Body of pancreas (tissue), 4 donors: ENCODE results near the gene ASPDH. TPM values are rescaled to one million over a fixed set of nuclear protein-coding genes. Genes with fewer than 3 reads are reported as not detected.

ENCODE experiments used
- ATAC-seq: fragments of 150-250 bp; one replicate; pipeline ENCODE4 v1.9.1; 2016
- DNase-seq, 4 donors: peaks; one replicate each; pipeline ENCODE4 v3.0.0-alpha.2; 2019
- H3K27ac ChIP-seq, 4 donors: fragments of 200-600 bp; sonication (generic); 1 replicate in 3 of 4; 2 replicates in 1 of 4; pipeline versions ENCODE4 v1.5.1 to v1.6.1; 2016 to 2019; ENCODE audit warnings: mild to moderate bottlenecking in 1 of 4, mixed read lengths in 1 of 4, moderate library complexity in 1 of 4
- H3K27me3 ChIP-seq, 2 donors: fragments of 200-600 bp; sonication (generic); one replicate each; pipeline ENCODE4 v1.6.0; 2016; ENCODE audit warnings: mild to moderate bottlenecking in 1 of 2
- H3K36me3 ChIP-seq, 2 donors: fragments of 200-600 bp; sonication (generic); replicated peaks in 1 of 2; 2 replicates each; pipeline ENCODE4 v1.5.1; 2016; ENCODE audit warnings: low read depth in 2 of 2; ENCODE audit not compliant: insufficient read depth in 1 of 2
- H3K4me1 ChIP-seq: fragments of 200-600 bp; sonication (generic); one replicate; pipeline ENCODE4 v1.6.0; 2016
- H3K4me3 ChIP-seq, 2 donors: fragments of 200-600 bp; sonication (generic); 1 replicate in 1 of 2; 2 replicates in 1 of 2; pipeline ENCODE4 v1.5.1; 2016 to 2019
- H3K9me3 ChIP-seq, 3 donors: fragments of 200-600 bp; sonication (generic); 1 replicate in 2 of 3; 2 replicates in 1 of 3; pipeline ENCODE4 v1.5.1; 2016
- POLR2A ChIP-seq, 3 donors: fragments of 450-650 bp; IDR thresholded peaks; one replicate each; pipeline ENCODE4 v1.6.1; 2016; ENCODE audit warnings: antibody characterized with exemption in 3 of 3, mild to moderate bottlenecking in 2 of 3
- WGBS, 2 donors: methylation state at CpG; one replicate each; pipeline ENCODE4 v1.1.5; 2017; 5-methylcytosine and 5-hydroxymethylcytosine counted together
- intact Hi-C: fragments of 100-400 bp; cut with DNase I; formaldehyde crosslinking; loops from one replicate; pipeline ENCODE4 v1.15.1; 2023
- total RNA-seq, 2 donors: library from RNA; depleted of rRNA; stranded (reverse); fragments of >200 nt; gene quantifications; one replicate each; pipeline ENCODE4 v1.1.0, GENCODE V29; 2016
- TF ChIP-seq, protein P1 (sequence below), 7 experiments: fragments of 450-650 bp in 4 of 7; fragments of 200-600 bp in 3 of 7; sonication (generic) in 3 of 7; IDR thresholded peaks; one replicate each; pipeline ENCODE4 v1.5.1; 2016 to 2019; ENCODE audit warnings: antibody characterized with exemption in 7 of 7

The ASPDH gene
- total RNA-seq, 2 donors from 2014 or later = not detected

DNA sequence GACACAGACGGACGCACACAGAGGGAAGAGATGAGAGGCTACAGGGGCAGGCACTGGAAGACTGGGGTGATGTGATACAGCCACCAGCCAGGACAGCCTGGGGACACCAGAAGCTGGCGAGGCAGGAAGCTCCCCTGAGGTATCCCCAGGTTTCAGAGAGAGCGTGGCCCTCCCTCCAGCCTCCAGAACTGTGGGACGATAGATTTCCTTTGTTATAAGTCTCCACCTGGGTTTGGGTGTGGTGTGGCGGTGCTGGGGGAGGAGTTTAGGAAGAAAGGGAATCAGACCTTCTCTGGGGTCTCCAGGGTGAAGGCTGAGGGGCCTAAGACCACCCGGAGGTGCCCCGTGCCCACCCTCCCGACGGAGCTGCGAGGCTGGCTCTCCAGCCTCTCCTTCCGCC lies 2.7 kb upstream of the ASPDH start:
- no peak for DNase-seq
- no peak for ATAC-seq
- intact Hi-C loops = loop anchor here (10.0 kb wide), 1 partner anchor 598 kb away; no protein-coding TSS in a partner anchor

DNA sequence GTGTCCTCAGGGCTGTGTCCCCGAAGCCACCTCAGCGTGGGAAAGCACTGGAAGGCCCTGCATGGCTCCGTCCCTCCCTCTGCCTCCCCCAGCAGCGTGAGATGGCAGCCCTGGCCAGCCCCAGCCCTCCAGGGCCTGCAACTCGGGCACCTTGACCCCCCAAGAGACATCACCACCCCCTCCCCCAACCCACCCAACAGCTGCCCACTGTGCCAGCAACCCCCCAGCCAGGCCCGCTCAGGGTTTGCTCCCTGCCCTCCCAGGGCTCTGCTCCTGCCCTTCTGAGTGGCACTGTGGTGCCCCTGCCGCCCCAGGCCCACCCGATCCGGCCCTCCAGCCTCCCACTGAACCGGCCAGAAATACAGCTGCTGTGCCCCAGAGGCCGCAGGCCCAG lies 1.5 kb upstream of the ASPDH start:
- Histone ChIP-seq H3K27ac (no peak overlapping the region), H3K4me1 (peaks cover 7% of the 10 kb centered on the region), H3K36me3 (no peaks in the 10 kb centered on the region), H3K27me3 (no peaks in the 10 kb centered on the region), H3K9me3 (no peaks in the 10 kb centered on the region), H3K4me3 (no peak overlapping the region)
- WGBS, 2 donors = 61 to 85% methylated on average over 4 to 10 of the region's 11 CpGs
- TF ChIP-seq, protein P1, sequence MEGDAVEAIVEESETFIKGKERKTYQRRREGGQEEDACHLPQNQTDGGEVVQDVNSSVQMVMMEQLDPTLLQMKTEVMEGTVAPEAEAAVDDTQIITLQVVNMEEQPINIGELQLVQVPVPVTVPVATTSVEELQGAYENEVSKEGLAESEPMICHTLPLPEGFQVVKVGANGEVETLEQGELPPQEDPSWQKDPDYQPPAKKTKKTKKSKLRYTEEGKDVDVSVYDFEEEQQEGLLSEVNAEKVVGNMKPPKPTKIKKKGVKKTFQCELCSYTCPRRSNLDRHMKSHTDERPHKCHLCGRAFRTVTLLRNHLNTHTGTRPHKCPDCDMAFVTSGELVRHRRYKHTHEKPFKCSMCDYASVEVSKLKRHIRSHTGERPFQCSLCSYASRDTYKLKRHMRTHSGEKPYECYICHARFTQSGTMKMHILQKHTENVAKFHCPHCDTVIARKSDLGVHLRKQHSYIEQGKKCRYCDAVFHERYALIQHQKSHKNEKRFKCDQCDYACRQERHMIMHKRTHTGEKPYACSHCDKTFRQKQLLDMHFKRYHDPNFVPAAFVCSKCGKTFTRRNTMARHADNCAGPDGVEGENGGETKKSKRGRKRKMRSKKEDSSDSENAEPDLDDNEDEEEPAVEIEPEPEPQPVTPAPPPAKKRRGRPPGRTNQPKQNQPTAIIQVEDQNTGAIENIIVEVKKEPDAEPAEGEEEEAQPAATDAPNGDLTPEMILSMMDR (IDR thresholded peaks at IDR 0.05) = no peak
- TF ChIP-seq POLR2A (IDR thresholded peaks at IDR 0.05) = no peak
- no peak for ATAC-seq
- intact Hi-C loops = loop anchor here (10.0 kb wide), 1 partner anchor 600 kb away; no protein-coding TSS in a partner anchor
- DNase-seq = no peak

More for the DNA sequence above, 2.7 kb upstream of the ASPDH start:
- Histone ChIP-seq H3K4me3 (no peak overlapping the region), H3K27me3 (peaks cover 0 to 5% of the 10 kb centered on the region in 2 donors), H3K36me3 (no peaks in the 10 kb centered on the region), H3K9me3 (no peaks in the 10 kb centered on the region), H3K4me1 (no peaks in the 10 kb centered on the region), H3K27ac (no peak overlapping the region)
- TF ChIP-seq, protein P1 (IDR thresholded peaks at IDR 0.05) = no peak
- no peak for TF ChIP-seq POLR2A (IDR thresholded peaks at IDR 0.05)
- WGBS, 2 donors = 30 to 39% methylated on average over 12 of the region's 12 CpGs

DNA sequence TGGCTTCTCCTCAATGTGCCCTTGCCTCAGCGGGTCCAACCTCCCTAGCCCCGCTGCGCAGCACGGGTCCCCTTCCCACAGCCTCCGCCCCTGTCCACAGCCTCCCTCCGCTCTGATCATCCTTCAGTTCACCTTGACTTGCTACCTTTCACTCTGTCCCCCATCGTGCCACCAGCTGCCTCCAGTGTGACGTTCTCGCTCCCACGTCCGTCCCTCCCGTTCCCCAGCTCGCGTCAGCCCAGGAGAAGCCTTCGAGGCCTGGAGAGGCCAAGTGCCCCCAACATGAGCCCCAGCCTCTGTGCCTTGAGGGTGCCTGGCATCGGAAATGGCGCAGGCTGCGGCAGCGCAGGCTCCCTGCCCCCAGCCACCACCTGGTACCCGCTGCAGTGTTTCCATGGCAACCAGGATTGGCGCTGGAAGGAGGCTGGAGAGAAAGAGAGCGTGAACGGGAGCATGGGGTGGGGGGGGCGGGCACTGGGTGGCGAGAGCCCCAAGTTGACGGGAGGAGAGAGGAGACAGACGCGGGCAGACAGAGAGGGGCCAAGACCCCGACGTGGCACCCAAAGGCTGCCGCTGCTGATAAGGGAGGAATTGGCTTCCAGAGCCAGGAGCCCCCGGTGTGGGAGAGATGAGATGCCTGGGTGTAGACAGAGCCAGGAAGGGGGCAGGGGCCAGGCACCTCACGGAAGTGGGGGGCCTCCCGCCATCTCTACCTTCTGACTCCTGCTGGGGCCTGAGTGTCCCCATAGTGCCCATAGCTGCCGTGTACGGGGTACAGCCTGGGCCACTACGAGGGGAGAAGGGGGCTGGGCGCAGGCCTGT lies 844 bp upstream of the ASPDH start:
- ATAC-seq = no peak
- intact Hi-C loops = loop anchor here (10.0 kb wide), 1 partner anchor 600 kb away; no protein-coding TSS in a partner anchor
- TF ChIP-seq, protein P1 (IDR thresholded peaks at IDR 0.05) = no peak
- TF ChIP-seq POLR2A (IDR thresholded peaks at IDR 0.05) = no peak

DNA sequence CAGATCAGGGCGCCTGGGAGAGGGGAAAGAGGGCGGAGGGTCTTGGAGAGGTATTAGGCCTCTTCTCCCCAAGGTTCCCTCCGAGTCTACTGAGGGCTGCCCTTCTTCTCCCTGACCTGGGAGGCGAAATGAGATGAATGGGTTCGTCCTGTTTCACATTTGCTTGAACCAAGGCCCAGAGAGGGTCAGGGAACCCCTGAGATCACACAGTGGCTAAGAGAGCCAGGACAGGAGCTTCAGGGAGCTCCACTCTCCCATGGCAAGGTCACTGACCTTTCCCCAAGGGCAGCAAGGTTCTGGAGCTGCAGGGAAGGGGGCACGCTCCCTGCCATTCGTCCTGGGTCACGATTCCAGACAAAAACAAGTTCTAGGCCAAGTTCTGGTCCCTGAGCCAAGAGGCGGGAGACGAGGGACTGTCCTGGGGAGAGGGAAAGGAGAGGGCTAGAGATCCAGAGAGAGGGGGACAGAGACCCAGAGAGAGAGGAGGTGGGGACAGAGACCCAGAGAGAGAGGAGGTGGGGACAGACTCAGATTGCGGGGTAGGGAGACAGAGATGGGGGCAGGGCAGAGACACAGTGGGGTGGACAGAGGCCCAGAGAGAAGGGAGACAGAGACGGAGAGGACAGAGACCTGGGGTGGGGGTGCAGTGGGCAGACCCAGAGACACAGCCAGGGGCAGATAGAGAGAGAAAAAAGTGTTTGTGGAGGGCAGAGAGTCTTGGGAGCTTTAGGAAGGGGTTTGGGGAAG lies 541 bp downstream of the ASPDH start:
- no peak for DNase-seq

More for the DNA sequence above, 844 bp upstream of the ASPDH start:
- 29 to 33% methylated on average over 24 to 35 of the region's 38 CpGs for WGBS, 2 donors
- H3K36me3 ChIP-seq = no peaks in the 10 kb centered on the region
- DNase-seq = peak in 1 of 4 donors; percentile 25
- no peaks in the 10 kb centered on the region for H3K27me3 ChIP-seq
- H3K27ac ChIP-seq = no peak overlapping the region
- H3K4me1 ChIP-seq = peaks cover 9% of the 10 kb centered on the region
- no peaks in the 10 kb centered on the region for H3K9me3 ChIP-seq
- no peak overlapping the region for H3K4me3 ChIP-seq

More for the DNA sequence above, 541 bp downstream of the ASPDH start:
- H3K27ac ChIP-seq = no peak overlapping the region
- peaks cover 9% of the 10 kb centered on the region for H3K4me1 ChIP-seq
- H3K9me3 ChIP-seq = no peaks in the 10 kb centered on the region
- intact Hi-C loops = loop anchor here (10.0 kb wide), 1 partner anchor 602 kb away; no protein-coding TSS in a partner anchor
- 39 to 54% methylated on average over 12 of the region's 12 CpGs for WGBS, 2 donors
- ATAC-seq = no peak
- no peaks in the 10 kb centered on the region for H3K36me3 ChIP-seq
- TF ChIP-seq POLR2A (IDR thresholded peaks at IDR 0.05) = no peak
- TF ChIP-seq, protein P1 (IDR thresholded peaks at IDR 0.05) = no peak
- H3K27me3 ChIP-seq = no peaks in the 10 kb centered on the region
- H3K4me3 ChIP-seq = no peak overlapping the region
